ENCODE data around the gene JMJD7. TPM values are rescaled to one million over a fixed set of nuclear protein-coding genes. Genes with fewer than 3 reads are reported as not detected.

Gene JMJD7
- total RNA-seq, 4 donors from 2014 or later, result 1.9 to 10.9 (median 7.6) TPM

DNA sequence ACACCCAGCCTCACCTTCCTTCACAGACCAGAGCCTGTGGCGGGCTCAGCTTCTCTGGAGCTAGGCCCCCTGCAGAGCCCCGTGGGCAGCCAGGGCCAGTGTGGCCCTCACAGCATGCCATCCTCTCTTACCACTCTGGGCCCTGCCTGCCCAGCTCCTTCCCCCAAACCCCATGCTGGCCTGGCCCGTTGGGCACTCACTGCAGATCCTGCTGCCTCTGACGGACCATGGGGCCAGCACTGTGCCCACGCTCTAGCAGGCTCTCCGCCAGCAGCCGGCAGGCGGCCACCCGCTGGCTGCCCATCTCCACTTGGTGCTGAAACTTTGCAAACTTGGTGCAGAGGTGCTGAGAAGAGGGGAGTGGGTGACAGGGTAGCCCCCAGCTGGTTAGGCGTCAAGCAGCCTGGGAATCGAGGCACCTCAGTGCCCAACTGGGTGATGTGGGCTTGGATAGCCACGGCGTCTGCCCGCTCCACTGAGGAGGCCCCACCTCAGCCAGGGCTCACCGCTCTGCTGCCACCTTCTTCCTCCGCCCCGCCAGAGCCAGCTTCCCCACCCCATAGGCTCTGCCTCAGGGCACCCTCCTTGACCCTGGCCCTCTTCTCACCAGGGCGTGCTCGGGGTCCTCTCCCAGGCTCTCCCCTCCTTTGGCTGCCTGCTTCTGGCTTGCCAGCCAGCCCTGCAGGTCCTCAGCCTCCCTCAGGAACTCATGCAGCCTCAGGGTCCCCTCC is 43.4 kb downstream of the JMJD7 start:
- TF ChIP-seq, protein P1, sequence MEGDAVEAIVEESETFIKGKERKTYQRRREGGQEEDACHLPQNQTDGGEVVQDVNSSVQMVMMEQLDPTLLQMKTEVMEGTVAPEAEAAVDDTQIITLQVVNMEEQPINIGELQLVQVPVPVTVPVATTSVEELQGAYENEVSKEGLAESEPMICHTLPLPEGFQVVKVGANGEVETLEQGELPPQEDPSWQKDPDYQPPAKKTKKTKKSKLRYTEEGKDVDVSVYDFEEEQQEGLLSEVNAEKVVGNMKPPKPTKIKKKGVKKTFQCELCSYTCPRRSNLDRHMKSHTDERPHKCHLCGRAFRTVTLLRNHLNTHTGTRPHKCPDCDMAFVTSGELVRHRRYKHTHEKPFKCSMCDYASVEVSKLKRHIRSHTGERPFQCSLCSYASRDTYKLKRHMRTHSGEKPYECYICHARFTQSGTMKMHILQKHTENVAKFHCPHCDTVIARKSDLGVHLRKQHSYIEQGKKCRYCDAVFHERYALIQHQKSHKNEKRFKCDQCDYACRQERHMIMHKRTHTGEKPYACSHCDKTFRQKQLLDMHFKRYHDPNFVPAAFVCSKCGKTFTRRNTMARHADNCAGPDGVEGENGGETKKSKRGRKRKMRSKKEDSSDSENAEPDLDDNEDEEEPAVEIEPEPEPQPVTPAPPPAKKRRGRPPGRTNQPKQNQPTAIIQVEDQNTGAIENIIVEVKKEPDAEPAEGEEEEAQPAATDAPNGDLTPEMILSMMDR (IDR thresholded peaks at IDR 0.05), result no peak
- TF ChIP-seq EP300 (IDR thresholded peaks at IDR 0.05; ENCODE audit: low read depth), result no peak
- TF ChIP-seq POLR2AphosphoS5 (IDR thresholded peaks at IDR 0.05), result no peak
- no peak for TF ChIP-seq POLR2A (IDR thresholded peaks at IDR 0.05)
- in situ Hi-C loops (cut with MboI; ENCODE audit: low pct_ligation_motif_present in 1 of 4, low pct_unique_long_range_greater_than_20kb in 1 of 4, low sequenced_read_pairs in 3 of 4), result no loop called here
- intact Hi-C loops (cut with DNase I; ENCODE audit: low total_unique reads), result no loop called here

DNA sequence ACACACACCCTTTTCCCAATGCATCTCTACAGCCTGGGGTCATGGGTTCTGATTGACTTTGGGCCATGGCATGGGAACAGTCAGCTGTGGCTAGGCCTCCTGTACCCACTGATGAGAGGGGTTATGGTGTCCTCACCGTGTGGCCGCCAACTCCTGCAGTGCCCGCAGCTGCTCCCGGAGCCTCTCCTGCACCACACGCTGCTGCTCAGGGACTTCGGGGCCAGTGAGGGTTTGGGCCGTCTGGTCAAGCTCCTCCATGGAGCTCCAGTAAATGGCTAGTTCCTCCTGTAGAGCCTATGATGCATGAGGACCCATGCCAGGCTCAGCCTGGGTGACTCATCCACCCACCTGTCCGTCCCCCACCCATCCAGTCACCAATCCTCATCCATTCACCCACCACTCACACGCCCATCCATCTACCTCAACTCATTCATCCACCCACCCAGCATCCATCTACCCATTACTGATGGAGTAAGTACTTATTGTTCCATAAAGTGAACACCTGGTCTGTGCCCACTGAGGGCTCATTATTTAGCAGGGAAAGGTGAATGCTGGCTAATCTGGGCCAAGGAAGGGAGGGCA is 44.4 kb downstream of the JMJD7 start:
- intact Hi-C loops (cut with DNase I; ENCODE audit: low total_unique reads), result no loop called here
- Histone ChIP-seq H3K27me3 (no peaks in the 10 kb centered on the region), H3K27ac (no peak overlapping the region), H3K9me3 (no peaks in the 10 kb centered on the region), H3K4me3 (no peak overlapping the region), H3K36me3 (no peaks in the 10 kb centered on the region), H3K4me1 (no peaks in the 10 kb centered on the region)
- in situ Hi-C loops (cut with MboI; ENCODE audit: low pct_ligation_motif_present in 1 of 4, low pct_unique_long_range_greater_than_20kb in 1 of 4, low sequenced_read_pairs in 3 of 4), result no loop called here
- WGBS, 2 donors (ENCODE audit: low coverage in 1 of 2), result 90 to 94% methylated on average over 3 to 9 of the region's 9 CpGs
- no peak for DNase-seq
- TF ChIP-seq POLR2AphosphoS5 (IDR thresholded peaks at IDR 0.05) (no peak), EP300 (IDR thresholded peaks at IDR 0.05; ENCODE audit: low read depth) (no peak), POLR2A (IDR thresholded peaks at IDR 0.05) (no peak)
- TF ChIP-seq, protein P1 (IDR thresholded peaks at IDR 0.05), result no peak

More for the DNA sequence above, 43.4 kb downstream of the JMJD7 start:
- no peaks in the 10 kb centered on the region for H3K27me3 ChIP-seq
- H3K27ac ChIP-seq, result no peak overlapping the region
- H3K4me1 ChIP-seq, result no peaks in the 10 kb centered on the region
- no peaks in the 10 kb centered on the region for H3K9me3 ChIP-seq
- 40 to 83% methylated on average over 1 to 19 of the region's 19 CpGs for WGBS, 2 donors (ENCODE audit: low coverage in 1 of 2)
- H3K4me3 ChIP-seq, result no peak overlapping the region
- no peak for DNase-seq
- no peaks in the 10 kb centered on the region for H3K36me3 ChIP-seq

DNA sequence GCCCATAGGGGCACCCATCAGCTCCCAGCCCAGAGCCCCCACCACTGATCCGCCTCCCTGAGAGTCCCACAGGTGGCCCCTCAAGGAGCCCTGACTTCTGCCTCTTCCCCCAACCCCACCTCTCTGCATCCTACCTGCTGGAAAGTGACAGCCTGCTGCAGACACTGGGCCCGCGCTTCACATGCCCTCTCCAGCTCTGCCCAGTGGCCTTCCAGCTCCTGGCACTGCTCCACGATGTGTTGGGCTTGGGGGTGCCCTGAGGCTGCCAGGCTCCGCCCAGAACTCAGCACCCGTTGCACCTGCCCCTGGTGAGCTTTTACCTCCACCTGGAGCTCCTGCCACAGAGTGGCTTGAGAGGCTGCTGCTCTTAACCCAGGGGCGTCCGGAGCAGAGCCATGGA is 45.8 kb downstream of the JMJD7 start:
- H3K27ac ChIP-seq, result no peak overlapping the region
- no peak overlapping the region for H3K4me3 ChIP-seq
- WGBS, 2 donors (ENCODE audit: low coverage in 1 of 2), result 77% methylated on average over 7 of the region's 8 CpGs; no CpG with 5 or more reads in 1 of the 2 donors
- H3K36me3 ChIP-seq, result no peaks in the 10 kb centered on the region
- H3K9me3 ChIP-seq, result no peaks in the 10 kb centered on the region
- H3K27me3 ChIP-seq, result no peaks in the 10 kb centered on the region
- in situ Hi-C loops (cut with MboI; ENCODE audit: low pct_ligation_motif_present in 1 of 4, low pct_unique_long_range_greater_than_20kb in 1 of 4, low sequenced_read_pairs in 3 of 4) (no loop called here), intact Hi-C loops (cut with DNase I; ENCODE audit: low total_unique reads) (no loop called here)
- TF ChIP-seq POLR2AphosphoS5 (IDR thresholded peaks at IDR 0.05) (no peak), EP300 (IDR thresholded peaks at IDR 0.05; ENCODE audit: low read depth) (no peak), POLR2A (IDR thresholded peaks at IDR 0.05) (no peak)
- TF ChIP-seq, protein P1 (IDR thresholded peaks at IDR 0.05), result no peak
- no peak for DNase-seq
- no peaks in the 10 kb centered on the region for H3K4me1 ChIP-seq

DNA sequence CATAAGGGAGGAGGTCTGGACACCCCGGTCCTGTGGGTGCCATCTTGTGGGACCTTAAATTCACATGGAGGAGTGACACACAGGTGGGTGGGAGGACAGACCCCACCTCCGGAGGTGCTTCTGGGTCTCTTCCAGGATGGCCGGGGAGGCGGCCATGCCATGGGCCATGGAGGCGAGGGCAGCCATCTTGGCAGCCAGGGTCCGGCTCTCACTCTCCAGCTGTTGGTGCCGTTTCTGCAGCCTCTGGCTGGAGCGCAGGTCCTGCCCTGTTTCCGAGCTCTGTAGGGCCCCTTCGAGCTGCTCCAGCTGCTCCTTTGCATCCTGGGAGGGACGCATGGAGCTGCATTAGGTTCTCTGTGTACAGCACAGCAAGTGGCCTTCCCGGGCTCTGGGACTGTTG is 46.8 kb downstream of the JMJD7 start:
- H3K36me3 ChIP-seq, result no peaks in the 10 kb centered on the region
- H3K27me3 ChIP-seq, result peaks cover 2% of the 10 kb centered on the region
- intact Hi-C loops (cut with DNase I; ENCODE audit: low total_unique reads), result no loop called here
- DNase-seq, result no peak
- TF ChIP-seq POLR2AphosphoS5 (IDR thresholded peaks at IDR 0.05), result no peak
- H3K4me3 ChIP-seq, result no peak overlapping the region
- in situ Hi-C loops (cut with MboI; ENCODE audit: low pct_ligation_motif_present in 1 of 4, low pct_unique_long_range_greater_than_20kb in 1 of 4, low sequenced_read_pairs in 3 of 4), result no loop called here
- 91% methylated on average over 11 of the region's 12 CpGs; no CpG with 5 or more reads in 1 of the 2 donors for WGBS, 2 donors (ENCODE audit: low coverage in 1 of 2)
- no peaks in the 10 kb centered on the region for H3K9me3 ChIP-seq
- no peak overlapping the region for H3K27ac ChIP-seq
- no peaks in the 10 kb centered on the region for H3K4me1 ChIP-seq

Measured in transverse colon (tissue), 4 donors.